Kidney (tissue), 14 donors: ENCODE results near the gene ZFP92. TPM values are rescaled to one million over a fixed set of nuclear protein-coding genes. Genes with fewer than 3 reads are reported as not detected.

Source experiments
- DNase-seq, 5 donors: peaks; one replicate each; pipeline ENCODE4 v3.0.0-alpha.2; 2013 to 2020
- FAIRE-seq: peaks from 2 replicates; lab custom pipeline; 2012; peaks lifted over from hg19 to GRCh38; lab: Jason Lieb, UNC
- H3K27ac ChIP-seq, 2 donors: one replicate each; pipeline ENCODE4 v1.7.0; 2013; ENCODE audit warnings: low read depth in 2 of 2, low read length in 2 of 2, inconsistent platforms in 1 of 2
- H3K27me3 ChIP-seq: one replicate; pipeline ENCODE4 v1.7.1; 2013; ENCODE audit warnings: low read length, inconsistent platforms; ENCODE audit not compliant: control insufficient read depth, insufficient read depth
- H3K36me3 ChIP-seq, 3 donors: one replicate each; pipeline versions ENCODE4 v1.7.0 to v1.7.1; 2013; ENCODE audit warnings: low read length in 3 of 3, control low read depth in 1 of 3, inconsistent platforms in 1 of 3; ENCODE audit not compliant: insufficient read depth in 3 of 3, control insufficient read depth in 2 of 3
- H3K4me1 ChIP-seq, 3 donors: one replicate each; pipeline versions ENCODE4 v1.7.0 to v1.7.1; 2013; ENCODE audit warnings: low read length in 3 of 3, inconsistent platforms in 1 of 3, low read depth in 1 of 3; ENCODE audit not compliant: control insufficient read depth in 2 of 3, insufficient read depth in 2 of 3
- H3K4me3 ChIP-seq, 3 donors: one replicate each; pipeline versions ENCODE4 v1.7.0 to v1.8.1; 2013; ENCODE audit warnings: low read length in 3 of 3, control low read depth in 1 of 3, inconsistent platforms in 1 of 3
- H3K9ac ChIP-seq, 3 donors: one replicate each; pipeline versions ENCODE4 v1.7.0 to v1.7.1; 2013; ENCODE audit warnings: low read length in 3 of 3, control low read depth in 1 of 3, inconsistent platforms in 1 of 3
- H3K9me3 ChIP-seq, 3 donors: one replicate each; pipeline versions ENCODE4 v1.7.0 to v1.7.1; 2013; ENCODE audit warnings: low read length in 3 of 3, control low read depth in 1 of 3, inconsistent platforms in 1 of 3; ENCODE audit not compliant: control insufficient read depth in 2 of 3, insufficient read depth in 1 of 3
- CTCF ChIP-seq: IDR thresholded peaks from 3 replicates; pipeline ENCODE4 v1.5.1; 2012; ENCODE audit warnings: mild to moderate bottlenecking, moderate library complexity, borderline replicate concordance; ENCODE audit not compliant: insufficient read depth; ENCODE audit errors: extremely low read depth
- intact Hi-C: fragments of 100-400 bp; cut with DNase I; formaldehyde crosslinking; loops from one replicate; pipeline ENCODE4 v1.11.1; 2022
- polyA plus RNA-seq: library from polyadenylated mRNA; stranded (reverse); fragments of 350-450 nt; fragmentation: Illumina TruSeq; extraction: RNeasy Lipid Tissue Mini Kit (QIAGEN cat#74804); gene quantifications from one replicate; pipeline ENCODE4 v1.2.3, GENCODE V29; 2014; ENCODE audit warnings: low read depth, low replicate concordance; ENCODE audit not compliant: insufficient read depth
- total RNA-seq: library from RNA; stranded (reverse); fragmentation: NEBNext Ultra II Directional; extraction: Animal tissue kit (Norgen Biotek cat#: 25700); gene quantifications from one replicate; pipeline ENCODE4 v1.2.1, GENCODE V29; 2021
- donor health status: control.
- donor health status: control.
- donor health status: control.
- donor health status: control.
- donor health status: control.
- donor health status: DM: yes; HTN: yes; CAD: no.
- donor health status: Normal renal cell carcinoma (clear cell type).

Gene ZFP92
- total and polyA plus RNA-seq, 2 donors from 2014 or later: 0.47 to 0.91 TPM

- intact Hi-C loops: no loop called here
These were observed 1.7 kb upstream of the ZFP92 start for GRCh38 chrX:153409414-153410101.

GRCh38 chrX:153410373-153410772, 899 bp upstream of the ZFP92 start:
- H3K27ac ChIP-seq: no peak overlapping the region
- H3K9ac ChIP-seq: no peak overlapping the region
- no peaks in the 10 kb centered on the region for H3K9me3 ChIP-seq
- no peak overlapping the region for H3K4me3 ChIP-seq
- H3K27me3 ChIP-seq: no peaks in the 10 kb centered on the region
- H3K4me1 ChIP-seq: peaks cover 0 to 7% (median 0%) of the 10 kb centered on the region in 3 donors
- TF ChIP-seq CTCF: no peak
- FAIRE-seq: no peak
- DNase-seq: no peak
- no peaks in the 10 kb centered on the region for H3K36me3 ChIP-seq
- intact Hi-C loops: no loop called here

More at GRCh38 chrX:153409414-153410101, 1.7 kb upstream of the ZFP92 start:
- no peak overlapping the region for H3K4me3 ChIP-seq
- no peaks in the 10 kb centered on the region for H3K27me3 ChIP-seq
- no peaks in the 10 kb centered on the region for H3K36me3 ChIP-seq
- DNase-seq (no peak), FAIRE-seq (no peak)
- no peak overlapping the region for H3K27ac ChIP-seq
- H3K4me1 ChIP-seq: peaks cover 0 to 7% (median 0%) of the 10 kb centered on the region in 3 donors
- H3K9me3 ChIP-seq: no peaks in the 10 kb centered on the region
- no peak for TF ChIP-seq CTCF
- no peak overlapping the region for H3K9ac ChIP-seq

- TF ChIP-seq CTCF: no peak
- DNase-seq (no peak), FAIRE-seq (no peak)
- no peaks in the 10 kb centered on the region for H3K27me3 ChIP-seq
- H3K27ac ChIP-seq: no peak overlapping the region
- intact Hi-C loops: no loop called here
- H3K36me3 ChIP-seq: no peaks in the 10 kb centered on the region
- peaks cover 0 to 7% (median 0%) of the 10 kb centered on the region in 3 donors for H3K4me1 ChIP-seq
- H3K9ac ChIP-seq: no peak overlapping the region
- no peak overlapping the region for H3K4me3 ChIP-seq
- no peaks in the 10 kb centered on the region for H3K9me3 ChIP-seq
These were observed 401 bp upstream of the ZFP92 start for GRCh38 chrX:153410888-153411254.
